Panc1 (cell line): ENCODE measurements around the gene SIK3. TPM values are rescaled to one million over a fixed set of nuclear protein-coding genes. Genes with fewer than 3 reads are reported as not detected.

ENCODE experiments used
- ATAC-seq: fragments of 200-7000 bp; cut with Tn5 transposase; 2 replicates; pipeline ENCODE4 v1.9.1; 2020; ENCODE audit warnings: mild to moderate bottlenecking, moderate library complexity
- BruUV-seq: library from RNA; stranded (reverse); fragments of 400-500 nt; replicated peaks from 2 replicates; lab custom pipeline; 2021; lab: Mats Ljungman, UMichigan
- CTCF ChIA-PET: fragments of 300-600 bp; sonication (Branson Sonifier 250); formaldehyde crosslinking; loops from one replicate; lab custom pipeline; 2022; ENCODE audit warnings: antibody characterized with exemption; lab: Charles Lee
- POLR2A ChIA-PET: fragments of 300-600 bp; sonication (Branson Sonifier 250); formaldehyde crosslinking; loops from one replicate; lab custom pipeline; 2022; ENCODE audit warnings: antibody characterized with exemption; lab: Charles Lee
- DNase-seq: peaks from one replicate; pipeline ENCODE4 v3.0.0-alpha.2; 2010; ENCODE audit warnings: low read depth, low spot score
- H3K27ac ChIP-seq: 2 replicates; pipeline ENCODE4 v1.5.1; 2011; ENCODE audit warnings: mild to moderate bottlenecking, low read length, inconsistent platforms
- H3K27me3 ChIP-seq: fragments of 200-500 bp; sonication (Bioruptor generic); 2 replicates; pipeline ENCODE4 v1.6.0; 2014; ENCODE audit warnings: low read length, inconsistent platforms; ENCODE audit not compliant: control insufficient read depth, insufficient read depth
- H3K36me3 ChIP-seq: fragments of 200-500 bp; sonication (Bioruptor generic); 2 replicates; pipeline ENCODE4 v1.5.1; 2014; ENCODE audit warnings: inconsistent platforms, mild to moderate bottlenecking, low read length, moderate library complexity; ENCODE audit not compliant: control insufficient read depth, insufficient read depth
- H3K4me1 ChIP-seq: 2 replicates; pipeline ENCODE4 v1.5.1; 2011; ENCODE audit warnings: inconsistent platforms, mild to moderate bottlenecking, low read length, moderate library complexity; ENCODE audit not compliant: control insufficient read depth, insufficient read depth
- H3K4me3 ChIP-seq, 2 experiments: 2 replicates each; pipeline ENCODE4 v1.5.1; 2011 to 2012; ENCODE audit warnings: low read depth in 2 of 2, low read length in 2 of 2, mild to moderate bottlenecking in 2 of 2, inconsistent platforms in 1 of 2, moderate library complexity in 1 of 2
- H3K9me3 ChIP-seq: fragments of 200-500 bp; sonication (Bioruptor generic); 2 replicates; pipeline ENCODE4 v1.5.1; 2014; ENCODE audit warnings: low read depth, mild to moderate bottlenecking, inconsistent platforms, low read length, moderate library complexity; ENCODE audit not compliant: control insufficient read depth, insufficient read depth
- POLR2AphosphoS5 ChIP-seq: IDR thresholded peaks from 2 replicates; pipeline ENCODE4 v1.6.1; 2012; ENCODE audit warnings: mild to moderate bottlenecking, low read depth, low read length, moderate library complexity
- TCF7L2 ChIP-seq: IDR thresholded peaks from 2 replicates; pipeline ENCODE4 v1.6.1; 2011; ENCODE audit warnings: mild to moderate bottlenecking, low read depth, low read length, inconsistent platforms
- in situ Hi-C: cut with HindIII; loops from 2 replicates; pipeline ENCODE4 v1.10.0; 2016; ENCODE audit warnings: low sequenced_read_pairs, low pct_unique_long_range_greater_than_20kb
- intact Hi-C: fragments of 100-400 bp; cut with micrococcal nuclease; formaldehyde crosslinking; loops from one replicate; pipeline ENCODE4 v1.10.0; 2022; ENCODE audit not compliant: unreplicated experiment
- total RNA-seq: library from RNA; stranded (reverse); gene quantifications from one replicate; pipeline ENCODE4 v1.2.1, GENCODE V29; 2021; ENCODE audit not compliant: unreplicated experiment
- TF ChIP-seq, protein P1 (sequence below), 2 experiments: IDR thresholded peaks; 2 replicates each; pipeline ENCODE4 v1.6.1; 2011 to 2012; ENCODE audit warnings: low read depth in 2 of 2, control low read depth in 1 of 2, low read length in 1 of 2, mild to moderate bottlenecking in 1 of 2, moderate library complexity in 1 of 2; ENCODE audit not compliant: insufficient read depth in 1 of 2

SIK3 gene
- total RNA-seq, 1 experiment from 2014 or later: 39.7 TPM

DNA sequence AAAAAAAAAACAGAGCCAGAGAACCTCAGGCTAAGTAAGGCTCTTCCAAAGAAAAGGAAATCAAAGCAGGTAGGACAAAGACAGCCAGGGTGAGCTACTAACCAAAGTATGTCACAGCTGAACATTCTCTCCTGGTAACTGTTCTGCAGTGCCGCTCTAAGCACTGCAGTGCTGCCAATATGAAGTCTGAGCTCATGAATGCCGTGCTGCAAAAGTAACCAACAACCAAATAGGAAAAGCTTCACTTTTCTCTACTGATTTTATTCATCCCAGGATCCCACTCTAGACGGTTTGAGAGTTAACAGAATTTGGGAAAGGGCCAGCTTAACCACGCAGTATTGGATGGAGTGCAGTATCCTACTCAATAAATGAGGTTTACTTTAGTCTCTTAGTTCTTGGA is 3.5 kb downstream of the SIK3 start:
- no peak for TF ChIP-seq POLR2AphosphoS5
- TF ChIP-seq, protein P1, sequence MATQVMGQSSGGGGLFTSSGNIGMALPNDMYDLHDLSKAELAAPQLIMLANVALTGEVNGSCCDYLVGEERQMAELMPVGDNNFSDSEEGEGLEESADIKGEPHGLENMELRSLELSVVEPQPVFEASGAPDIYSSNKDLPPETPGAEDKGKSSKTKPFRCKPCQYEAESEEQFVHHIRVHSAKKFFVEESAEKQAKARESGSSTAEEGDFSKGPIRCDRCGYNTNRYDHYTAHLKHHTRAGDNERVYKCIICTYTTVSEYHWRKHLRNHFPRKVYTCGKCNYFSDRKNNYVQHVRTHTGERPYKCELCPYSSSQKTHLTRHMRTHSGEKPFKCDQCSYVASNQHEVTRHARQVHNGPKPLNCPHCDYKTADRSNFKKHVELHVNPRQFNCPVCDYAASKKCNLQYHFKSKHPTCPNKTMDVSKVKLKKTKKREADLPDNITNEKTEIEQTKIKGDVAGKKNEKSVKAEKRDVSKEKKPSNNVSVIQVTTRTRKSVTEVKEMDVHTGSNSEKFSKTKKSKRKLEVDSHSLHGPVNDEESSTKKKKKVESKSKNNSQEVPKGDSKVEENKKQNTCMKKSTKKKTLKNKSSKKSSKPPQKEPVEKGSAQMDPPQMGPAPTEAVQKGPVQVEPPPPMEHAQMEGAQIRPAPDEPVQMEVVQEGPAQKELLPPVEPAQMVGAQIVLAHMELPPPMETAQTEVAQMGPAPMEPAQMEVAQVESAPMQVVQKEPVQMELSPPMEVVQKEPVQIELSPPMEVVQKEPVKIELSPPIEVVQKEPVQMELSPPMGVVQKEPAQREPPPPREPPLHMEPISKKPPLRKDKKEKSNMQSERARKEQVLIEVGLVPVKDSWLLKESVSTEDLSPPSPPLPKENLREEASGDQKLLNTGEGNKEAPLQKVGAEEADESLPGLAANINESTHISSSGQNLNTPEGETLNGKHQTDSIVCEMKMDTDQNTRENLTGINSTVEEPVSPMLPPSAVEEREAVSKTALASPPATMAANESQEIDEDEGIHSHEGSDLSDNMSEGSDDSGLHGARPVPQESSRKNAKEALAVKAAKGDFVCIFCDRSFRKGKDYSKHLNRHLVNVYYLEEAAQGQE (IDR thresholded peaks at IDR 0.05; ENCODE audit: insufficient read depth in 1 of 2, low read depth in 2 of 2, low read length in 1 of 2): 0 out of 4 replicates have a peak, but pooled peaks of 1 of the 2 experiments have one; percentile 18
- Histone ChIP-seq H3K27ac (0 out of 2 replicates have a peak overlapping the region, but pooled peaks have one; percentile 2), H3K4me1 (peaks cover 35% of the 10 kb centered on the region), H3K27me3 (no peaks in the 10 kb centered on the region), H3K4me3 (no peak overlapping the region), H3K9me3 (no peaks in the 10 kb centered on the region), H3K36me3 (no peaks in the 10 kb centered on the region)
- no peak for ATAC-seq
- ChIA-PET POLR2A (interaction anchor here (0.5 to 0.7 kb wide), 2 partner anchors 11 to 14 kb away, joined by 3 to 5 read pairs; no protein-coding TSS in a partner anchor), CTCF (interaction anchor here (0.6 to 0.7 kb wide), 2 partner anchors 12 to 82 kb away, joined by 3 to 10 read pairs; no protein-coding TSS in a partner anchor)
- in situ Hi-C loops (no loop called here), intact Hi-C loops (no loop called here)
- no peak for DNase-seq
- no TSS peak for BruUV-seq

DNA sequence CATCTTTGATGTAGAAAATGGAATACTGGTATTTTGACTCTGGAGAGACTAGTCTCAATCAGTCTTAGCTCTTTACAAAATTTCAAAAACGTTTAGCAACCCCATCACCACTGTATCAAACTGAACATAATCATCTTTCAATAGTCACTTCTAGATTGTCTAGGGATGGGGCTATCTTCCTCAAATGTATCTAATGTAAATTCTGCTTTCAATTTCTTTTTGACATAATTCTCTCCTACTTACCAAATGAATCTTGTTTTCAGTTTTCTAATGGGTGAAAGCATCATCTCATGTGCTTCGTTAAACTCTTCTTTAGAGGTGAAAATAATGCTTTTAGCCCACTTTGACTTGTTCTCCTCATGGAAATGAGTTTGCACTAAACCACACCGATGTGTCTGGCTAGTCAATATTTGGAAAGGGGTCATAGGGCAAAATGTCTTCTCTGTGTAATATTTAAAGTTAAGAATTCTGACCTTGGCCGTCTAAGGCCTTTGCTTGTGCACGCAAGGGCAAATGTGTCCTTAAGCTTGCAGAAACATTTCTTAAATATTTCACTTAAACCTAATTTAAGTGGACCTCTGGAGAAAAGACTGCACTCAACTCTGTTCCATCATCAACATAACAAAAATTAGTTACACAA is 5.2 kb downstream of the SIK3 start:
- H3K4me3 ChIP-seq: no peak overlapping the region
- H3K27ac ChIP-seq: no peak overlapping the region
- TSS peak; percentile 3 for BruUV-seq
- H3K9me3 ChIP-seq: no peaks in the 10 kb centered on the region
- H3K27me3 ChIP-seq: no peaks in the 10 kb centered on the region
- intact Hi-C loops: no loop called here
- in situ Hi-C loops: no loop called here
- ATAC-seq (no peak), DNase-seq (no peak)
- no peak for TF ChIP-seq POLR2AphosphoS5
- no peak for TF ChIP-seq TCF7L2
- TF ChIP-seq, protein P1 (IDR thresholded peaks at IDR 0.05; ENCODE audit: insufficient read depth in 1 of 2, low read depth in 2 of 2, low read length in 1 of 2): no peak
- H3K36me3 ChIP-seq: no peaks in the 10 kb centered on the region
- H3K4me1 ChIP-seq: peaks cover 24% of the 10 kb centered on the region
- POLR2A ChIA-PET: interaction anchor here (0.5 to 1.2 kb wide), 3 partner anchors 19 to 46 kb away, joined by 3 to 7 read pairs (median 3); no protein-coding TSS in a partner anchor
- CTCF ChIA-PET: no interaction called here
